Vagina (tissue), 2 donors: Measurements from ENCODE around the gene HOOK2.

ENCODE experiments used
- POLR2AphosphoS5 ChIP-seq, 2 donors: sonication (generic); formaldehyde crosslinking; IDR thresholded peaks; one replicate each; pipeline ENCODE4 v1.9.0; 2017; ENCODE audit warnings: antibody characterized with exemption in 2 of 2, mild to moderate bottlenecking in 2 of 2, low read depth in 1 of 2; ENCODE audit not compliant: insufficient read depth in 1 of 2
- TF ChIP-seq, protein P1 (sequence below), 3 experiments: fragments of 450-650 bp in 2 of 3; fragments of 200-600 bp in 1 of 3; sonication (generic) in 1 of 3; IDR thresholded peaks; one replicate each; pipeline ENCODE4 v1.5.1; 2017 to 2019; ENCODE audit warnings: antibody characterized with exemption in 3 of 3, mild to moderate bottlenecking in 2 of 3, moderate library complexity in 2 of 3

DNA sequence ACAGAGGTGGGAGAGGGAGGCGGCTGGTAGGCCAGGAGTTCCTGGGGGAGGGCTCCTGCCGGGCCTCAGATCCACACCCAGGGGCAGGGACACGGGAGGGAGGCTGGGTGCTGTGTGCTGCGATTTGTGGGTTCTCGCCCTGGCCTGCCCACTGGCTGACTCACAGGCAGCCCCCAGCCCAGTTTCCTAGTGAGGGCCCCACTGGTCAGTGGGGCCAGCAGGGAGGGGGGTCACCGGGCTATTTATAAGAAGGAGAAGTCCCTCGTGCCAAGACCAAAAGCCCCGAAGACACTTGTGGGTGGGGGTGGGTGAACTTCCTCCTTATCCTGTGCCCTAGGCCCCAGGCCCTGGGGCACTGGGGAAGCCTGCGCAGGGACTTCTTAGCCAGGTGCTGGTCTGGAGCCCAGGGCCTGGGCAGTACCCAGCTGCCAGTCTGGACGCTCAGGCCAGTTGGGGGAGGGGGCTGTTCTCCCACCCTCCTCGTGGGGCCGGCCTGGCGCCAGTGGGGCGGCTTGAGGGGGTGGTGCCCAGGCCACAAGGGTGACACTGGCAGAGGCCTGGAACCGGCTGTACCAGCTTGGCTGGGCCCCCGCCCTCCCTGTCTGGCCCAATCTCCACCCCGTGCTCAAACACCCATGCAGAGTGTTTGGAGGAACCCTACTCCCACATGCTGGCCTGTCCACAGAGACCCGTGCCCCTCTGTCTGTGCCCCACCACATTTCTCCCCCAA lies 11.0 kb upstream of the HOOK2 start:
- TF ChIP-seq, protein P1, sequence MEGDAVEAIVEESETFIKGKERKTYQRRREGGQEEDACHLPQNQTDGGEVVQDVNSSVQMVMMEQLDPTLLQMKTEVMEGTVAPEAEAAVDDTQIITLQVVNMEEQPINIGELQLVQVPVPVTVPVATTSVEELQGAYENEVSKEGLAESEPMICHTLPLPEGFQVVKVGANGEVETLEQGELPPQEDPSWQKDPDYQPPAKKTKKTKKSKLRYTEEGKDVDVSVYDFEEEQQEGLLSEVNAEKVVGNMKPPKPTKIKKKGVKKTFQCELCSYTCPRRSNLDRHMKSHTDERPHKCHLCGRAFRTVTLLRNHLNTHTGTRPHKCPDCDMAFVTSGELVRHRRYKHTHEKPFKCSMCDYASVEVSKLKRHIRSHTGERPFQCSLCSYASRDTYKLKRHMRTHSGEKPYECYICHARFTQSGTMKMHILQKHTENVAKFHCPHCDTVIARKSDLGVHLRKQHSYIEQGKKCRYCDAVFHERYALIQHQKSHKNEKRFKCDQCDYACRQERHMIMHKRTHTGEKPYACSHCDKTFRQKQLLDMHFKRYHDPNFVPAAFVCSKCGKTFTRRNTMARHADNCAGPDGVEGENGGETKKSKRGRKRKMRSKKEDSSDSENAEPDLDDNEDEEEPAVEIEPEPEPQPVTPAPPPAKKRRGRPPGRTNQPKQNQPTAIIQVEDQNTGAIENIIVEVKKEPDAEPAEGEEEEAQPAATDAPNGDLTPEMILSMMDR (IDR thresholded peaks at IDR 0.05): no peak
- peak; percentile 28 for TF ChIP-seq POLR2AphosphoS5 (IDR thresholded peaks at IDR 0.05; ENCODE audit: insufficient read depth in 1 of 2, low read depth in 1 of 2)
